Measurements from ENCODE around the gene CDC42EP2.

- TF ChIP-seq TAF1 (IDR thresholded peaks at IDR 0.05; ENCODE audit: low read depth) (no peak), CREB1 (IDR thresholded peaks at IDR 0.05; ENCODE audit: low read depth) (no peak), YY1 (IDR thresholded peaks at IDR 0.05; ENCODE audit: low read depth) (no peak), EP300 (IDR thresholded peaks at IDR 0.05; ENCODE audit: borderline replicate concordance) (no peak), FOXM1 (IDR thresholded peaks at IDR 0.05; ENCODE audit: borderline replicate concordance, low read depth) (no peak), MAX (IDR thresholded peaks at IDR 0.05) (no peak), USF1 (IDR thresholded peaks at IDR 0.05) (no peak), NFIC (IDR thresholded peaks at IDR 0.05) (no peak), RAD21 (IDR thresholded peaks at IDR 0.05; ENCODE audit: low read depth) (no peak), CEBPB (IDR thresholded peaks at IDR 0.05) (no peak), EGR1 (IDR thresholded peaks at IDR 0.05) (no peak), ZBTB7A (IDR thresholded peaks at IDR 0.05; ENCODE audit: low read depth) (no peak)
- TF ChIP-seq, protein P1, sequence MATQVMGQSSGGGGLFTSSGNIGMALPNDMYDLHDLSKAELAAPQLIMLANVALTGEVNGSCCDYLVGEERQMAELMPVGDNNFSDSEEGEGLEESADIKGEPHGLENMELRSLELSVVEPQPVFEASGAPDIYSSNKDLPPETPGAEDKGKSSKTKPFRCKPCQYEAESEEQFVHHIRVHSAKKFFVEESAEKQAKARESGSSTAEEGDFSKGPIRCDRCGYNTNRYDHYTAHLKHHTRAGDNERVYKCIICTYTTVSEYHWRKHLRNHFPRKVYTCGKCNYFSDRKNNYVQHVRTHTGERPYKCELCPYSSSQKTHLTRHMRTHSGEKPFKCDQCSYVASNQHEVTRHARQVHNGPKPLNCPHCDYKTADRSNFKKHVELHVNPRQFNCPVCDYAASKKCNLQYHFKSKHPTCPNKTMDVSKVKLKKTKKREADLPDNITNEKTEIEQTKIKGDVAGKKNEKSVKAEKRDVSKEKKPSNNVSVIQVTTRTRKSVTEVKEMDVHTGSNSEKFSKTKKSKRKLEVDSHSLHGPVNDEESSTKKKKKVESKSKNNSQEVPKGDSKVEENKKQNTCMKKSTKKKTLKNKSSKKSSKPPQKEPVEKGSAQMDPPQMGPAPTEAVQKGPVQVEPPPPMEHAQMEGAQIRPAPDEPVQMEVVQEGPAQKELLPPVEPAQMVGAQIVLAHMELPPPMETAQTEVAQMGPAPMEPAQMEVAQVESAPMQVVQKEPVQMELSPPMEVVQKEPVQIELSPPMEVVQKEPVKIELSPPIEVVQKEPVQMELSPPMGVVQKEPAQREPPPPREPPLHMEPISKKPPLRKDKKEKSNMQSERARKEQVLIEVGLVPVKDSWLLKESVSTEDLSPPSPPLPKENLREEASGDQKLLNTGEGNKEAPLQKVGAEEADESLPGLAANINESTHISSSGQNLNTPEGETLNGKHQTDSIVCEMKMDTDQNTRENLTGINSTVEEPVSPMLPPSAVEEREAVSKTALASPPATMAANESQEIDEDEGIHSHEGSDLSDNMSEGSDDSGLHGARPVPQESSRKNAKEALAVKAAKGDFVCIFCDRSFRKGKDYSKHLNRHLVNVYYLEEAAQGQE (IDR thresholded peaks at IDR 0.05; ENCODE audit: low read depth), result no peak
These were observed 38.1 kb downstream of the CDC42EP2 start for GRCh38 chr11:65352783-65353182.

Data from Ishikawa (cell line).